Measurements from ENCODE around the gene ETAA1.

Gene ETAA1

GRCh38 chr2:67423489-67423888 is 26.4 kb downstream of the ETAA1 start:
- DNase-seq, result no peak
- intact Hi-C loops (cut with DNase I), result no loop called here

GRCh38 chr2:67436221-67436620 is 39.1 kb downstream of the ETAA1 start:
- no peak for DNase-seq
- intact Hi-C loops (cut with DNase I), result no loop called here

DNA sequence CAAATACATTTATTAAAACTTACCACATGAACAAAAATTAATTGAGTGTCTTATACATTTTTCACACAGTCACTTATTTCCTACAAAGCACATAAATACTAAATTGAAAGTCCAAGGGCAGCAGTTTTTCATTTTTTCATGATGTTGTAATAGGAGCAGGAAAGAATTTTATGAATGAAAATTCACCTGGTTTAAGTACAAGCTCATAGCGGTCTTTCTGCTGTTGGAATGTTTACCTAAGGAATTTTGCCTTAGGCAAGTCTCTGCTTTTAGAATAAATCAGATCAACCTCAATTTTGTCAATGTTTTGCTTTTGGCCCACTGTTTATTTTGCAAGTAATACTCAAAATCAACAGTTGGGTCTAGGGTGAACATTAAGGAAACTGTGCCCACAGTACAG is 40.0 kb downstream of the ETAA1 start:
- DNase-seq, result no peak
- intact Hi-C loops (cut with DNase I), result no loop called here

GRCh38 chr2:67438337-67438736 is 41.2 kb downstream of the ETAA1 start:
- no peak for DNase-seq
- intact Hi-C loops (cut with DNase I), result no loop called here

- intact Hi-C loops (cut with DNase I), result no loop called here
- DNase-seq, result no peak
Observed at GRCh38 chr2:67445652-67446268, 48.6 kb downstream of the ETAA1 start.

DNA sequence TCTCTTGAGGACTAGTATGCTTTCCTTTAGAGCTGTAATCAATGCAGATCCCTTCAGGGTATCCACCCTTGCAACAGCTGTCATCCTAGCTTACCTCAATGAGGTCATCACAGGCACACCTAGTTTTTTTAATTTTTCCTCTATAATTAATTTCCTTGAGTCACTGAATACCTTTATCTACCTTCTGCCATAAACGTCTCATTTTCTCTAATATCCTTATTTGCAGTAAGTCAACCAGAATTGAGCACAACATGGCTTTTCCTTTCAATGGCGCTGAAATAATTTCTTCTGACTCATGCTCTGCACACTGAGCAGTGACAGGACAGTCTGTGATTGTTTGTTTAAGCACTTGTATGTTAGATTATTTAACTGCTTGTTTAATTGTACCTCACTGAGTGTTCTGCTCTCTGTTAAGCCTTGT is 49.4 kb downstream of the ETAA1 start:
- no peak for DNase-seq
- intact Hi-C loops (cut with DNase I), result no loop called here

- intact Hi-C loops (cut with DNase I), result no loop called here
- no peak for DNase-seq
Observed at GRCh38 chr2:67448648-67449047, 51.5 kb downstream of the ETAA1 start.

- intact Hi-C loops (cut with DNase I), result no loop called here
- DNase-seq, result no peak
Observed at GRCh38 chr2:67451086-67451832, 54.1 kb downstream of the ETAA1 start.

DNA sequence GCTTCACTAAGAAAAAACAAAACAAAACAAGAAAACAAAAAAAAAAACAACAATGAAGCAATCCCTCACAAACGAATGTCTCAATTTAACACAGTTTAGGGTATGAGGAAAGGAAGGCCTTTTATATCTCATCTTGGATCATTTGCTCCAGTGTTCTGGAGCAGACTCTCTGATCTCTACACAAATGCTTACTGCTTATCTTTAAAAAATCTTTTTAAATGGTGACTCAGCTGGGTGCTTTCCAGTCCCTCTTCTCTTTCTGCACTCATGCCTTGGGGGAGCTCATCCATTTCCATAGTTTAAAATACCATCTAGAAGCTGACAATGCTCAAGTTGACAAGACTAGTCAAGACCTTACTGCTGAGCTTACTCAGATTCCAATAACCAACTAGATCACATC is 56.2 kb downstream of the ETAA1 start:
- DNase-seq, result no peak
- intact Hi-C loops (cut with DNase I), result no loop called here

DNA sequence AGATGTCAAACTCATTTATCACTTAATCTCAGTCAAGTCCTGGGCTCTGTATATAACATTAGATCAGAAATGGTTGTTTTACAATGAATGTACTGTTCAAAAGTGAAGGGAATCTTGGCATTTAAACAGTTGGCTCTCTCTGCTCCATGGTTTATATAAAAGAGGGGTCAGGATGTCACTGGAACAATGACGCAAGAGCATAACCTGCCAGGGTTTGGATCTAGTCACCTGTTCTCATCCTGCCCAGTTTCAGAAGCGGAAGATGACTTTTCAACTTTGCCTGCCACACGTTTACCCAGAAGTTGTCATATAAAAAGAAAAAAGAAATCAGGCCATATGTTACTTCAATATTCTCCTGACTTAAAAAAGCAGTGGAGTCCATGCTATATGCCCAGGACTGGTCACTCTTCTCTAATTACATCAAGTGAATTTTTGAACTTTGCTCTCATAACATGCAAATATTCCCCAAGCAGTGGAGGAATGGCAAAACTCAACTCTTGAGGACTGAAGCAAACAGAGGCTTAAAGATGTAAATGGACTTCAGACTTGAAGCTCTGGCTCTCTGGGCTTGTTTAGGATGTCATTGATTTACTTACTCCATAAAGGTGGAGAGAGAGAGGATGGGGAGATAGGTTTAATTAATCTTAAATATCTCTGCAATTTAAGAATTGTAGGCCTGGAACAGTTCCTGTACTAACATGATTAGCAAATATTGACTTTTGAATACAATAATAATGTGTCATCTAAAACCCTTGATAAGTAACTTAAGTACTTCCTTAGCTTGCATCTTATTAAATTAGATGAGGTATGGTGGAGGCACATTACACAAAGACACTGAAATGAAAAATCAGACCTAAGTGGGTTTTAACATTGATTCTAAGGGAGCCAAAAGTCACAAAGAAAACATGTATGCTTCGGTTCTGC is 58.3 kb downstream of the ETAA1 start:
- intact Hi-C loops (cut with DNase I), result no loop called here
- DNase-seq, result no peak

- DNase-seq, result no peak
- intact Hi-C loops (cut with DNase I), result no loop called here
Observed at GRCh38 chr2:67456428-67456827, 59.3 kb downstream of the ETAA1 start.

DNA sequence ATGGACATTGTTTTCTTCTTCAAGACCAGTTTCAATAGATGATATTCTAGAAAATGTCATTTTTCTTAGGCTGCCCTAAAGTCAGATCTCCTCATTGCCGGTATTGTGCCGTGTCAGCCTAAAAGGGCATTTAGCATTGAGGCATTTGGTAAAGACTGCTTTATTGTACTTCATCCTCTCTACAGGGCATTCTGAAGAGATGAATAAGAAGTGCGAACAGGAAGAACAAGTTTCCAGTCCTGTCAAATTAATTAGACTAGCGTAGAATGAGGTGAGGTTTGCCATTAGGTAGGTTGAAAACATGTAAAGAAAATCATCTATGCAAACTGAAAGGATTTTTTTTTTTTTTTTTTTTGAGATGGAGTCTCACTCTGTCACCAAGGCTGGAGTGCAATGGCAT is 60.6 kb downstream of the ETAA1 start:
- intact Hi-C loops (cut with DNase I), result no loop called here
- DNase-seq, result no peak

- intact Hi-C loops (cut with DNase I), result no loop called here
- DNase-seq, result no peak
Observed at GRCh38 chr2:67459761-67460160, 62.6 kb downstream of the ETAA1 start.

Data from head of caudate nucleus (tissue), 42 donors.